NCI-H2196 (cell line): ENCODE data around the gene AP4M1.
A peak's percentile ranks its signal among the peaks of the same experiment; 100 is the strongest.

Experiments
- DNase-seq: peaks from one replicate; lab custom pipeline; 2025; ENCODE audit not compliant: unreplicated experiment; lab: John Stamatoyannopoulos, UW

AP4M1 gene, protein sequence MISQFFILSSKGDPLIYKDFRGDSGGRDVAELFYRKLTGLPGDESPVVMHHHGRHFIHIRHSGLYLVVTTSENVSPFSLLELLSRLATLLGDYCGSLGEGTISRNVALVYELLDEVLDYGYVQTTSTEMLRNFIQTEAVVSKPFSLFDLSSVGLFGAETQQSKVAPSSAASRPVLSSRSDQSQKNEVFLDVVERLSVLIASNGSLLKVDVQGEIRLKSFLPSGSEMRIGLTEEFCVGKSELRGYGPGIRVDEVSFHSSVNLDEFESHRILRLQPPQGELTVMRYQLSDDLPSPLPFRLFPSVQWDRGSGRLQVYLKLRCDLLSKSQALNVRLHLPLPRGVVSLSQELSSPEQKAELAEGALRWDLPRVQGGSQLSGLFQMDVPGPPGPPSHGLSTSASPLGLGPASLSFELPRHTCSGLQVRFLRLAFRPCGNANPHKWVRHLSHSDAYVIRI

DNA sequence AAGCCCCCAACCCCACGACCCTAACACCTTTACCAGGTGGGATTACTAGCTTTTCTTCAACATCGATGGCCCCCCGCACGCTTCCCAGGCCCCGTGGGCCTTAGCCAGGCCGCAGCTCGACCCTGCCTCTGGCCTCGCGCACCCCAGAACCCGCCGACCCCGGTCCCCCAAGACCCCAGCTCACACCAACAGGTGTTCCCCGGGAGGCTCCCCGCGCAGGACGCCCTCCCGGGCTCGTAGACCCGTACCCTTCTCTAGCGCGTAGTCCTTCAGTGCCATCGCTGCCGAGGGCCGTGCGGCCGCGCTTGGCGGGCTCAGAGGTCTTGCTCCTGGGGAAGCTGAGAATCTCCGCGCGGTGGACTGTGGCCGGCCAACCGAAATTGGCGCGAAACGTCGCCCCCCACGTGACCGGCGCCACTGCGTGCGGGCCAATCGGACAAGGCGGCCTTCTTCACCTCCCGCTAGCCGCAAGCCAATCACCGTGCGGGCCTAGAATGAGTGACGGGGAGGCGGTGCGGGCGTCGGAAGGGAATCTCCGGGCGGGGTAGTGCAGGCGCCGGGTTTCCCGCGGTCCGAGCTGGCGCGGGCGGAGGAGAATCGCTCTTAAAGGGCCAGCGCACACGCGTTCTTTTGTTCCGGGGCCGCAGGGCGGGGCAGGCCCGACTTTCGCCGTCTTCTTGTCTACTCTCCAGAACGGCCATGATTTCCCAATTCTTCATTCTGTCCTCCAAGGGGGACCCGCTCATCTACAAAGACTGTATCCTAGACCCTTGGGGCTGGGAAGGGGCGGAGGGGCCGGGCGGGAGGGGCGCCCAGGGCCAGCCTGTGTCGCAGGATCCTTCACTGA lies at the start of gene AP4M1, which contains the start of gene MCM7:
TSS of gene AP4M1 (plus strand) at position 628 of the 847 bp plus-strand sequence. CDS start at position 700, 72 bp downstream.
TSS of gene MCM7 (minus strand) at position 382 of the 847 bp plus-strand sequence. CDS start at position 279, 103 bp downstream.
- peak; percentile 99 for DNase-seq

GRCh38 chr7:100053215-100053614 lies 48.2 kb upstream of the AP4M1 start:
- peak; percentile 90 for DNase-seq

DNA sequence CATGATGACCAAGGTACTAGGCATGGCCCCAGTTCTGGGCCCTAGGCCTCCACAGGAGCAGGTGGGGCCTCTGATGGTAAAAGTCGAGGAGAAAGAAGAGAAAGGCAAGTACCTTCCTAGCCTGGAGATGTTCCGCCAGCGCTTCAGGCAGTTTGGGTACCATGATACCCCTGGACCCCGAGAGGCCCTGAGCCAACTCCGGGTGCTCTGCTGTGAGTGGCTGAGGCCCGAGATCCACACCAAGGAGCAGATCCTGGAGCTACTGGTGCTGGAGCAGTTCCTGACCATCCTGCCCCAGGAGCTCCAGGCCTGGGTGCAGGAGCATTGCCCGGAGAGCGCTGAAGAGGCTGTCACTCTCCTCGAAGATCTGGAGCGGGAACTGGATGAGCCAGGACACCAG lies 44.4 kb upstream of the AP4M1 start:
- DNase-seq = no peak

- no peak for DNase-seq
These were observed 42.1 kb upstream of the AP4M1 start for GRCh38 chr7:100059251-100059739.

DNA sequence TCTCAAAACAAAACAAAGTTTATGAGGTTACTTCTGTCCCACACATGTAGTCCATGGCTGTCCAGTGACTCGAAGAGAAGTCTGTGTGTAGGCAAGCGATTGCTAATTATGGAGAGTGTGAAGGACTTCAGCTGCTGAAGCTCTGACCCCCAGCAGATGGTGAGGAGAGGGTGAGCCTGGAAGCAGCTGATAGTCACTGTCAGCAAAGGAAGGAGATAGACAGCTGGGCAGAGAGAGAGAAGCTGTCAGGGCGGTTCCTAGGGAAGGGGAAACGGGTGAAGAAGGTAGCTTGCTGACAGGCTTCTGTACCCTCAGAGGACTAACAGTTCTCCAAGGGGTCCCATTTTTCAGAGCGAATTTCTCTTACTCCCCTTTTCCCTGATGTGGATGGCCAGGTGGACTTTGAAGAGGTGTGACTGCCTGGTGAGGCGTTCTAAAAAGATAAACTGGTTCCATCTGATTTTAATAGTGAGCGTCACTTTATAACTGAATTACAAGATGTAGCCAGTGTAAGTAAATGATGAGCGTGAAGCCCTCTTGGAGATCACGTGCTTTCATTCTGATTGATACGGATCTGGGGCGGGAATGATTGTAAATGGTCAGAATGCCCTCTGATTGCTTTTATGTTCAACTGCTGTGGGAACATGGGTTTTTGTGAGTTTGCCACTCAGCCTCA lies 39.8 kb upstream of the AP4M1 start:
- no peak for DNase-seq

DNA sequence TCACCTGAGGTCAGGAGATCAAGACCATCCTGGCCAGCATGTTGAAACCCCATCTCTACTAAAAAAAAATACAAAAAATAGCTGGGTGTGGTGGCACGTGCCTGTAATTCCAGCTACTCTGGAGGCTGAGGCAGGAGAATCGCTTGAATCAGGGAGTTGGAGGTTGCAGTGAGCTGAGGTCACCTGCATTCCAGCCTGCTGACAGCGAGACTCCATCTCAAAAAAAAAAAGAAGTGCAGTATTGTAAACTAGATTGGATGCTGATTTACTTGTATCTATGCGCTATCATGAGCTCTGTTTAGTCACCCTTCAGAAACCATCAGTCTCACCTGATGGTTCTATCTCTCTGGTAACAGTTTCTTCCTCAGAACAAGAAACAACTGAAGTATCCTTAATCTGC lies 38.1 kb upstream of the AP4M1 start:
- DNase-seq = no peak

DNA sequence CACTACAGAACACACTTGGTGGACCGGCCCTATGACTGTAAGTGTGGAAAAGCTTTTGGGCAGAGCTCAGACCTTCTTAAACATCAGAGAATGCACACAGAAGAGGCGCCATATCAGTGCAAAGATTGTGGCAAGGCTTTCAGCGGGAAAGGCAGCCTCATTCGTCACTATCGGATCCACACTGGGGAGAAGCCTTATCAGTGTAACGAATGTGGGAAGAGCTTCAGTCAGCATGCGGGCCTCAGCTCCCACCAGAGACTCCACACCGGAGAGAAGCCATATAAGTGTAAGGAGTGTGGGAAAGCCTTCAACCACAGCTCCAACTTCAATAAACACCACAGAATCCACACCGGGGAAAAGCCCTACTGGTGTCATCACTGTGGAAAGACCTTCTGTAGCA lies 37.3 kb upstream of the AP4M1 start:
- no peak for DNase-seq

GRCh38 chr7:100065452-100066186 lies 35.8 kb upstream of the AP4M1 start:
- peak; percentile 36 for DNase-seq

DNA sequence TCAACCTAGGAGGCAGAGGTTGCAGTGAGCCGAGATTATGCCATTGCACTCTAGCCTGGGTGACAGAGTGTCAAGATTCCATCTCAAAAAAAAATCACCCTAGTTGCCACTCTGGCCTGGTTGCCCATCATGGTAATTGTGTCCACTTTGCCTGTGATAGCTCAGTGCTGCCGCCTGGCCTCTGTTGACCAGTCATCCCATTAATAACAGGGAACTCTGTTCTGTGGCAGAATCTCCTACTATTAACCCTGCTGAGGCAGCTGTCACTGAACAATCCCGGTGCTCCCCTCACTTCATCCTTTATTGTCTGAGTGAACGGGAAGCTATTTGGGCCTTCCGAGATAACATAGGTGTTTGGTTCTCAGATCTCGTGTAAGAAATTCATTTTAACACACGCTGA lies 34.5 kb upstream of the AP4M1 start:
- DNase-seq = no peak

GRCh38 chr7:100069991-100070390 lies 31.5 kb upstream of the AP4M1 start:
- no peak for DNase-seq

DNA sequence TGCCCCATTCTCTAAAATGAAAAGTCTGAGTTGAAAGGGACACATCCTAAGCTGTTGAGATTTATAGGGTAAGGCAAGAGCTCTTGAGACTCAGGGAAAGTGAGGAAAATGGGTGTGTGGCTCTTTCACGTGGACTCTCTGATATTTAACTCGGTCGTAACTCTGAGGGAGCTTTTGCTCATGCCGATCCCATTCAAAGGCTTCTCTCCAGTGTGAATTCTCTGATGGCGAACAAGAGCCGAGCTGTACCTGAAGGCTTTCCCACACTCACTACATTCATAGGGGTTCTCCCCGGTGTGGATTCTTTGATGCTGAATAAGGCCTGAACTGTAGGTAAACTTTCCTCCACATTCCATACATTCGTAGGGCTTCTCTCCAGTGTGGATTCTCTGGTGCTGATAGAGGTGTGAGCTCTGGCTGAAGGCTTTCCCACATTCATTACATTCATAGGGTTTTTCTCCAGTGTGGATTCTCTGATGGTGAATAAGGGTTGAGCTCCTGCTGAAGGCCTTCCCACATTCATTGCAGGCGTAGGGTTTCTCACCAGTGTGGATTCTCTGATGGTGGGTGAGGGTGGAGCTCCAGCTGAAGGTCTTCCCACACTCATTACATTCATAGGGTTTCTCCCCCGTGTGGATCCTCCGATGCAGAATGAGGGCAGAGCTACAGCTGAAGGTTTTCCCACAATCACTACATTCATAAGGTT lies 30.3 kb upstream of the AP4M1 start:
- DNase-seq = no peak

- no peak for DNase-seq
These were observed 29.0 kb upstream of the AP4M1 start for GRCh38 chr7:100072462-100072861.

- no peak for DNase-seq
These were observed 26.6 kb upstream of the AP4M1 start for GRCh38 chr7:100074841-100075240.

DNA sequence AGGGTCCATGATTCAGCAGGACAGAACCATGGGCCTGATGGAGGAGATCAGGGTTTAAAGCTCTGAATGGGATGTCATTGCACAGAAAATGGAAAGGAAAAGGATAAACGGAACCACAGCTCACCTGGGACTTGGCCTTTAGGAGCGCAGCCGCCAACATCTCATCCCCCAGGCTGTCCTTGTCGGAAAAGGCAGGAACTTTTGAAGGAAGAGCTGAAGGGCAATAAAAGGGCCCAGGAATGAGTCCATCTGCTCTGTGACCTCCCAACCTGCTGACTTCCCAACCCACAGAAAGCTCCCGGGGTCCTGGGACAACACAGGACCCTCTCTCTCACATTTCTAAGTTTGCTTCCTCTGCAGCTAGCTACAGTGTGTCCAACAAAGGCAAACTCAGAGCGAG lies 26.0 kb upstream of the AP4M1 start:
- DNase-seq = no peak

- DNase-seq = no peak
These were observed 24.2 kb upstream of the AP4M1 start for GRCh38 chr7:100077205-100077604.

- DNase-seq = no peak
These were observed 22.4 kb upstream of the AP4M1 start for GRCh38 chr7:100079024-100079560.

DNA sequence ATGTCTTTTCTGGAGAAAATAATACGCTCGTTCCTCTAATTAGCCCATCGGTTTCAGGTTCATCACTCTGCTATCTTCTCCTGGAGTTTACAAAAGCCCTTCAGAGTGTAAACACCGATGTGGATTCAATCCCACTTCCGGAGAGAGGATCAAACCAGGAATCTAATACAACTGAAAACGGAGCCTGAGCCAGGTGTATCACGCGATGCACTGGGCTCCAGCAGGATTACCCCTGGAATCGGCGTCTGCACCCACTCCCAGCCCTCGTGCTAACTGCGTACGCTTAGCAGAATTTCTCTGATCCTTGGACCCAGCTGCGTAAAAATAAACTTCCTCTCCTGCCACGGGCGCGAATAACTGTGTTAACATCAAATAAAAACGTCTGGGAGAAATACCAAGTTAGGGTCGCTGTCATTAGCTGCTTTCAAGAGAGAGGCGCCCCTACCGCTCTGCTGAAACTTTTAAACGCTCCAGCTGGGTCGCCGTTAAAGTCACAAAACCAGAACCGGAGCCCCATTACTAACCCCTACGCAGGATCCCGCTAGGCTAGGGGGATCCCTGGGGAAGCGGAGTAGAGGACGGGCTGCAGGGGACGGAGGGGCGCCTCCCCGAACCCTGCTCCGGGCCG lies 20.4 kb upstream of the AP4M1 start:
- DNase-seq = peak; percentile 44

GRCh38 chr7:100081535-100082102 lies 19.8 kb upstream of the AP4M1 start, which contains the start of gene ZNF3:
ZNF3 (minus strand) TSS chr7:100081723; CDS start chr7:100077357, 4,366 bp downstream.
- peak; percentile 98 for DNase-seq

GRCh38 chr7:100082978-100083377 lies 18.5 kb upstream of the AP4M1 start:
- no peak for DNase-seq
